ENCODE measurements around the gene SLX4IP.

The SLX4IP gene

DNA sequence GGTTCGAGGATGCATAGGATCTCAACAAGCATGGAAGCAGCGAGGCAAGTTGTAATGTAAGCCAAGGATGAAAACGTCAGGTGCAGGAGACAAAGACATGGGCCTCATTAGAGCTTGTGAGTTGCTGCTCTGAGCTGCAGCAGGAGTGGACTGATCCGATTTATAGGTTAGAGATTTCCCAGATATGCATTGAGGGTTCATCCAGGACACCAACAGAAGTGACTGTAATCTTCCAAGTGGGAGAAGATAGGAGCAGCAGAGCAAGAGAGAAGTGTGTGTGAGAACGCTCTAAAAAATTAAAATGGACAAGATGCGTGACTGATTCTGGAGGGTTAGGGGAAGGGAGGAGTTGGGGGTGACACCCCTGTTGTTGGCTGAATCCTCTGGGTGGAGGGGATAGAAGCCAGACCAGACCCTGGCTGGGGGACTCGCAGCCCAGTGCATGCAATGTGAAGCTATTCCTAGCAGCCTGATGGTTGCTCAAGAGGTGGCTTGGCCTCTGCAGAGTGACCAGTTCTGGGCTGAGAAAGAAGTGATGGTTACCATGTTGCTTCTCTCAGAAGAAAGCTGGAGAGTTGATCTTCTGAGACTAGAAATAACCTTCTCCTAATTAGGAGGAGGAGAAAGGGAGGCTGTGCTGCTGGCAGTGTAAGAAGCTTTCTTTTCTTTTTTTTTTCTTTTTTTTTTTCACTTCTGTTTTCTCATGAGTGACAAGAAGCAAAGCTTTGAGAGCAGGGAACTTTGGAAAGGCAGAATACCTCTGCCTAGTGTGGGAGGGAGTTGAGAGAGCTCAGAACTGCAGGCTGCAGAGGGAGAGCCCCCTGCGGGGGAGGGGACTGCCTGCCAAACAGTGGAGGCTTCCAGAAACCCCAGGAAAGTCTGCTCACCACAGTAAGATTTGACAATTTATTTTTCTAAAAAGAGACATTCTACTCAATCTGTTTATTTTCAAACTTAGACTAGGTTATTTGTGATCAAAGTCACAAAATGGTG lies 116.9 kb downstream of the SLX4IP start:
- DNase-seq: no peak

DNA sequence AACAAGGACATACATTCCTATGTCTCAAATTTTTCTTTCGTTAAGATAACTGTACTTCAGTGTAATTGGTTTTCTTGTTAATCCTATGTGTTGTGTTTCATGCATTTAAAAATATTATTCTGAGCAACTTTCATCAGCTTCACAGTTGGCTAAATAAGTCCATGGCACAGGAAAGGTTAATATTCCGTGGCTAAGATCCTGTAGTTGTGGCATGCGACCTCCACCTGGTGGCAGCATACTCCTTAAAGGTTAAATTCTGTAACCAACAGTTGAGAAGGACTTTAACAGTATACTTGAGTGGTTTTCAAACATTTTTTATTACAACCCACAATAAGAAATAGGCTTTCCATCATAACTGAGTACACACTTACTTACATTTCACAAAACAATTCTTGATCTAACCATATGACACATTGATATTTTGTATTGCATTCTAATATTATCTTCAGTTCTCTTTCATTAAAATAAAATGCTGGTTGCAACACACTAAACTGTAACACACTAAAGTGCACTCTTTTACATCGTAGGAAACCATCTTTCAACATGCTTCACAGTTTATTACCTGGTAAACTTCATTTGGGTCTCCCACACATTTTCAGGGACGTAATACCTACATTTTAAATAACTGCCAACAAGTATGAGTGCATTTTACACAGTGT lies 118.3 kb downstream of the SLX4IP start:
- DNase-seq: peak in 2 of 14 donors; percentile 10 to 12

DNA sequence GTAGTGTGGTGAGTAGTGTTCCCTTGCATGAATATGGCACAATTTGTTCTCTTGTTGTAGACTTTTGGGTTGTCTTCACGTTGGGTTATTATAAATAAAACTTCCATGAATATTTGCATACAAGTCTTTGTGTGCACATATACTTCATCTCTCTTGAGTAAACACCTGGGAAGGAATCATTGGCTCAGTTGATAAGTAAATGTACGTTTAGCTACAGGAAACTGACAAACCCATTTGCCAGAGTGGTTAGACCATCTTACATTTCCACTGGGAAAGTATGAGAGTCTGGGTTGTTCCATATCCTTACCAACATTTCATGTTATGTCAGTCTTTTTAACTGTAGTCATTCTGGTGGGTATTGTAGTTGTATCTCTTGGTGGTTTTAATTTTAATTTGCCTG lies 119.2 kb downstream of the SLX4IP start:
- no peak for DNase-seq

DNA sequence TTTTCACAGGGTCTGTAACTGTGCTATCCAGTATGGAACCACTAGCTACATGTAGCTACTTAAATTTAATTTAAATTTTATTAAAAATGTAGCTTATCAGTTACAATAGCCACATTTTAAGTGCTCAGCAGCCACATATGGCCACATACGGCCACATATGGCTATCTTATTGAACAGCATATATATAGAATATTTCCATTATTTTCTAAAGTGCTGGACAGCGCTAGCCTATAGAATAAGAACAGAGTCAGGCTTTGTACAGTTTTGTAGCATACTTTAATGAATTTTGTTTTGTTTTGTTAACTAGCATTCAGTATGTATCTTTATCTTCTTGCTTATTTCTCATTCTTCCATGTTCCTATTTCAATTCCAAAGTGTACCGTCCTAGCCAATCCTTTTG lies 120.3 kb downstream of the SLX4IP start:
- DNase-seq: no peak

DNA sequence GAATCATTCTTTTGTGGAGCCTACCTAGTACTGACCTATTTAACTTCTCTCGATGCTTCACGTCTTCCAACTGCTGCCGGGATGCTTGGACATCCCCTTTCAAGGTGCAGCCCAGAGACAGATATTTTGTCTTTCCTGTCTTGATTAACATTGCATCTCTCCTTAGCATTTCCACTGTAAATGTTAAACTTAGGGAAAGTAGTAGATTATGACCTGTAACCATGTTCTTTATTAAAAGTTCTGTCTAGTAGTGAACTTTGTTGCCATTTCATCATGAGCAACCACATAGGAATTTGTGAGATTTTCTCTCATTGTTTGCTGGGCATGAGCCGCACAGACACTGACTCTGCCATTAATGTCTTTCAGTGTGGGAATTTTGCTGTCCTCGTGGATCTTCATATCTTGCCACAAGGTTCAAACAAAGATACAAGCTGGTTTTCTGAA lies 120.8 kb downstream of the SLX4IP start:
- no peak for DNase-seq

DNA sequence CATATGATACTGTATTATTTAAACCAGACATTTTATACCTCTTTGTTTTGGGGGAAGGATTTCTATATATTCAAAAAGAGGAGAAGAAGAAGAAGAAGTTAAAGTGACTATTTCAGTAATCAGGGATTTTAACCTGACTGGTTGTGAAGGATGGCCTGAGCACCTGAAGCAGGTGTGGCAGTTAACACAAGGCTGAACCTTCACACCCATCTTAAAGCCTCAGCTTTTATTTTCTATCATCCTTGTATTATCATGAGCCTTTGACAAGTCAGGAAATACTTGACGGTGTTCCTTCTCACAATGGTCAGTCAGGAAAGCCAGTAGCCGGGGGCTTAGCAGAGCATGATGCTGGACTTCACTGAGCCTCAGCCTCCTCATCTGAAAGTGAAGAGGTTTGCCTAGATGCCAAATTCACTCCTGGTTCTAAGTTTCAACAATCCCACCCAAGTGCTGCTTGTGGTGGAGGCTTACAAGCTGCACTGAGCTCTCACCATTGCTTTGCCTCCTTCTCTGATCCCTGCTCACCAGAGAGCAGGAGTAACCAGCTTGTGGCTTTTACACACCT lies 121.5 kb downstream of the SLX4IP start:
- DNase-seq: no peak

DNA sequence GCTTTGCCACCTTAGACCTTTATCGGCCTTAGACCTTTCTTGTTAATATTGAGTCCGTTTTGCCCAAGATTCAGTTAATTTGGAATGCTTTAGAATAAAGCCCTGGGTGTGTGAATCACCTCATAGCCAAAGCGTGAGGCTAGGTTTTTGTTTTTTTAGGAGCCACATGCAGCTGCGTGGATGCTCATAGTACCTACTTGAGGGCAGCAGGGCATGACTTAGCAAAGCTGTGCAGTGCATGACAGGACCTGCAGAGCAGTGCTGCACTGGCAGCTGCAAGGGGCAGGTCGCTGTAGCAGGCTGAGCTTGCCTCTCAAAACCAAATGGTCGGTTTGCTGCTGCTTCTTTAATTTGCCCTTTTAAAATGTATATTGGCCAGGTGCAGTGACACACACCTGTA lies 122.6 kb downstream of the SLX4IP start:
- DNase-seq: no peak

DNA sequence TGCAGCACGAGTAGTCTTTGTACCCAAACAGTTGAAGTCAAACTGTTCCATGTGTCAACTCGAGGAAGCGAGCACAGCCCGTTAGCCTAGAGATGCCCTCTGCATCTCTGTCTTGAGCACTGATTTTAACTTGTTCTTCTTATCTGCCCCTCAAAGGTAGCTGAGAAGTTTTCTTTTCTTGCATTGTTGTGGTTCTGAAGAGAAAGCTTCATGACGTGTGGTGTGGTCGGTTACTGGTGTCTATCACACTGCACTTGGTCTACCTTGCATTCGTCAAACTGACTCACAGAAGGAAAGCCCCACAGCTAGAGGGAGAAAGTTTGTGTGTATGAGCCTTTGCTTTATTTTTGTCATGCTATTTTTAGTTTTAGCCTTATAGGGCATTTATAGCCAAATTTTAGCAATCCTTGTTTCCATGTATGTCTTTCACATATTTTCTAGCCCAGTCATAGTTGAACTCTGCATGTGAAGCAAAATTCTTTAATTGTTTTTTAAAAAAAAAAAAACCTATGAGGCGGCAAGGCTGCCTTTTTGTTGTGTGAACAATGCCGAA lies 123.6 kb downstream of the SLX4IP start:
- no peak for DNase-seq

DNA sequence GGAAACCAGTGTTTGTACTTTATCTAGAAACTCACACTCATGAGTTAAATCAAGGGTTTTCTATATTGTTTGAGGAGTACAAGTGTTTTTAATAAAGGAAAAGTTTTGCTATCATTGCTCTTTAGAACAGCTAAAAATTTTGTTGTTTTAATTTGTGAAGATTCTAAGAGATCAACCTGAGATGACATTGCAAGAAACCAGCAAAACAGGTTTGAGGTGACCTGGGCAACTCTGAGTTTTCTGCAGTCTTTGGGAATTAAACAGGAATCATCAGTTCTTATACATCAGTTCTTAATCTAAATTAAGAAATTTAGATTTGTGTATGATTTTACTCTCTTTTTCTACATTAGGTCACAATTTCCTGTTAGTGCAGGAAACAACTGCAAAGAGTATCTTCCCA lies 124.2 kb downstream of the SLX4IP start:
- DNase-seq: no peak

DNA sequence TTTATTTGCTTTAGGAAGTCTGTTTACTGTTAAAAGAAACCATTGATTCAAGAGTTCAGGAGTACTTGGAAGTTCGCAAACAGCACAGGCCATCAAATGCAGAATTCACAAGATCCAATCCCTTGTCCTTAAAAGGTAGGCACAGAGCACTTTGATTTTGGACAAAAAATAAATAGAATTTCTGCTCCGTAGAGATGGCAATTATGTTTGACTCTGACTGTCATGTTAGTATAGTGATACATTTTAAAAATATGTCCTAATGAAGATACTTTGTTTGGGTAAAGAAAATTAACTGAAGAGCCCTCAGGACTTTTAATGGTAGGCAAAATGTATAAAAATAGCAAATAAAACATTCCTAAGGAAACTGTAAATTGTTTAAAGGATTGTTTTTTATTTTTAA lies 125.6 kb downstream of the SLX4IP start:
- no peak for DNase-seq

DNA sequence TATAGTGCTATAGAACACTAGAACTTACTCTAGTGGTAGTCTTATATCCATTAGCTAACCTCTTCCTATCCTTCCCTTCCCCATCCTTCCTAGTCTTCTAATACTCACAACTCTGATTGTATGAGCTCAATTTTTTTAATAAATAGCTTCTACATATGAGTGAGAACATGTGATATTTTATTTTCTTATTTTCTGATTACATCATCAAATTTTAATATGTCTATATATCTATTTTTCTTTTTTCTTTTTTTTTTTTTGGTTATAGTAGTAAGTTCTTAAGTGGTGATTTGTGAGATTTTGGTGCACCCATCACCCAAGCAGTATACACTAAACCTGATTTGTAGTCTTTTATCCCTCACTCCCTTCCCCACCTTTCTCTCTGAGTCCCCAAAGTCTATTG lies 126.2 kb downstream of the SLX4IP start:
- DNase-seq: no peak

DNA sequence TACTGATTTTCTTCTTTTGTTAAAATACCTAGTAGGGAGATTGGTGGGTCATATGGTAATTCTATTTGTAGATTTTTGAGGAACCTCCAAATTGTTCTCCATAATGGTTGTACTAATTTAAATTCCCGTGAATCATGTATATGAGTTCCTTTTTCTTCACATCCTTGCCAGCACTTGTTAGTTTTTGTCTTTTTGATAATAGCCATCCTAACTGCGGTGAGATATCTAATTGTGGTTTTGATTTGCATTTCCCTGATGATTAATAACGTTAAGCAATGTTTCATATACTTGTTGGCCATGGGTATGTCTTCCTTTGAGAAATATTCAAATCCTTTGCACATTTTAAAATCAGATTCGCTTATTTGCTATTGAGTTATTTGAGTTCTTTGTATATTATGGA lies 127.8 kb downstream of the SLX4IP start:
- no peak for DNase-seq

DNA sequence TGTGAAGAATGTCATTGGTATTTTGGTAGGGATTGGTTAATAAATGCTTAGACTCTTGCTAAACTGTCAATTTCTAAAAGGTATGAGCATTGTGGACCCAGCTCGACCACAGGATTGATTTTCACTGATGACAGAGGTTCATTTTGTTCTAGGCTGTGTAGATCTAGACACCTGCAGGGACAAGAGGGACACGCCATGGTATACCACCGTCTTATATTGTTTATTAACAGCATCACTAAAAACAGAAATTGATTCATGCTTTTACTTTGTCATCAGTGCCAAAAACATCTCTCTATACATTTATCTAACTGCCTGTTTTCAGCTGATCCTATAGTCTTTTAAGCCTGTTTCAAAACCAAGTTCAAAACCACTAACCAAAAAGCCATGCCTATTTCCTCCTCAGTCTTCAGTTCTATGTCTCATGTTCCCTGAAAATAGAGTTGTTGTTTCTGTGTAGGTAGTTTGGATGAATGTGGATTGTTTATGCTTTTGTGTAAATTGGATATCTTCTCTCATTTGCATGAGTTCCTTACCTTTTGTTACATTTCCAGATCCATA lies 128.9 kb downstream of the SLX4IP start:
- no peak for DNase-seq

DNA sequence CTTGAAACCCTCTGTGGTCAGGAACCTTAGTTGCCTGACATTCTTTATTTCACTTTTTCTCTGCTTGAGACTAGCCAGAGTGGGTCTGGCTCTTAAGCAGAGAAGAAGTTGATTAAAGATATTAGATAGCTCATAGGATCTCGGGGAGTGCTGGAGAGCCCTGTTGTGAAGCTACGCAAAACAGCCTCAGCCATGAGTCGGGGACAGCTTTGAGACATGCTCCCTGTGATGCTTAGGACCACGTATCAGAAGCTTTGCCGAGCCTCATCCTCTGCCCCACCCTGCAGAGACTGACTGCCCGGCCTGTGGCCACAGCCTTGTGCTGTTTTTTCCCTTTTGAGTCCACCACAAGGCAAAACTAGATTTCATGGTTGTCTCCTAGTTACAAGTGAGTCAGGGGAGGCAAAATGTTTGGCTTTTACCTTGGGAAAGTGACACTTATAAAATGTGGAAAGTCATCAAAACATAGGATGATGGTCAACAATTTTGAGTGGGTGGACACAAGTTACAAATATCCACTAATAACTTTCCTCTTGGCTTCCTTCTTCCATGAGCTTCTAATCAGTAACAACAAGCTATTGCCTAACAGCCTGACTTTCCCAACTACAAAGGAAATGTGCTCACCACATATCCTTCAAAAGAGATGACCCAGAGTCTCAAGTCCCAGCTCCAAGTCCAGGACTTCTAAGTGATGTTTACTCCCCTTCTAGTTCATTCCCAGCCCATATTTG lies 130.3 kb downstream of the SLX4IP start:
- no peak for DNase-seq

DNA sequence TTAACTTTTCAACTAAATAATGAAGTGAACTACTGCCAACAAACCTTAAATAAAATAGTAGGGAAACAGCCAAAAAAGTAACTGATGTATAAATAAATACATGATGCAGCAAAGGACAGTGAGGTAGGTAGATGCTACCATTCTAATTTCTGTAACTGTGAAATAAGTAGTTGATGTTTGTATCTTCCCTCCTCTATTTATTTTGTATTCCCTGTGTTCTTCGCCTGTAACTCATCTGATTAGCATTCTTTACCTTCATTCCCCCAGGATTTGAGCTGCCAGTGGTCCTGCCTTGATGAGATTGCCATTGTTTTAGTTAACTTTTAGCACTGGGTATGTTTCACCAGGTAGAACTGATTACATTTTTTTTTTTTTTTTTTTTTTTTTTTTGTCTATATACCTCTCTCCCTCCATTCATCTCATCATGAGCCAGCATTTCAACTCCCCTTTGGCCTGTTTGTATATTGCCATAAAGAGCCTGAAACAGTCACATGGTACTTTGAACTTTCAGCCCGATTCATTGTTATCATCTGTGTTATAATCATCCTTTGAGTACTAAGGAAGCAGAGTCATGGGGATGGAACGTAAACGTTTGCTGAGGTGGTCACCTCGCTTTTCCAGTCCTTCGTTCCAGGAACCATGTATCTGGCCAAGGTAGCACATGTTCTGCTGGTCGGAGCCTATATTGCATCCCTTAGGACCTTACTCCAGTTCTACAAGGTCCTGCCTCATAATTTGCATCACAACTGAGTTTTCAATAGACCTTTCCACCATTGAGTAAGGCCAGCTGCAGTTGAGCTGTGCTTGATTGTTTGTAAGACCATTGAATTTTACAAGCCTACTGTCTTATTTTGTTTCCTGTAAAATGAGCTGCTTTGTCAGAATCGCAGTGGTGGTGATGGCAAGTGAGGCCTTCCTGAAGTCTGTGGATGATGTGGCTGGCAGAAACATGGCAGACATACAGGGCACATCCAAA lies 131.1 kb downstream of the SLX4IP start:
- no peak for DNase-seq

DNA sequence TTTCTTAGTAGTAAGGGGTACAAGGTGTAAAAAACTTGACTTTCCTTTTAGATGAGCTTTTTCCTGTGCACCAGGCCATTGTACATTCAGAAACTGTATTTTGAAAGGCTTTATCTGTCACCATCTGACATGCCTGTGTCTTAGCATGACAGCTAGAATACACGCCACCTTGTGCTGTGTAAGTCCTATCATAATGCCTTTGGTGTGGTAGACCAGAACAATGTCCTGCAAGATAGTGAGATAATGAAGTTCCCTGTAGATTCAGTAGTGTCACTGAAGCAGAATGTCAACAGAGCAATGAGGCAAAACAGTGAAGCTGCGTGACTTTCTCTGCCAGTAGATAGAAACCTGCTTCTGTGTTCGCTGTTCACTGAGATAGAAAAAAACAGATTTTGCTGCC lies 132.9 kb downstream of the SLX4IP start:
- no peak for DNase-seq

DNA sequence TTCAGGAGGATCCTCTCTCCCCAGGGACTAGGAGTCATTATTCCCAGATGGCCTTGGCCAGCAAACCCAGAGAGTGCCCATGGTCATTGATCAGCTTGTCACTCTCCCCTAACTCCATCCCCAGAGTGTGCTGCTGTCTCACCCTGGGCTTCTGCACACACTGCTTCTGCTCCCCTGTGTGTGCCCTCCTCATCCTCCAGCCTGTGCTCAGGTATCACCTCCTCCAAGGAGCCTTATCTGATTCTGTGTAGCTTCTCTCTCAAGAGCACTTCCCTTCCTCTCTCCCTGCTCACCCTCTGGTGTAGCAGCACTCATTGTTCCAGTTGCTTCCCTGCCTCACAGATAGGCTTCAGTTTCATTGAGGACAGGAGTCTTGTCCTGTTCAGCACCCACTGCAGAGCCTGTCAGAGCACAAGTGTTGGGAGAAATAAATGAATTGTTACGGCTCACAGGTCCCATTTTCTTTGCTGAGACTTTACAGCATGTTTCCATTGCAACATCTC lies 136.3 kb downstream of the SLX4IP start:
- no peak for DNase-seq

DNA sequence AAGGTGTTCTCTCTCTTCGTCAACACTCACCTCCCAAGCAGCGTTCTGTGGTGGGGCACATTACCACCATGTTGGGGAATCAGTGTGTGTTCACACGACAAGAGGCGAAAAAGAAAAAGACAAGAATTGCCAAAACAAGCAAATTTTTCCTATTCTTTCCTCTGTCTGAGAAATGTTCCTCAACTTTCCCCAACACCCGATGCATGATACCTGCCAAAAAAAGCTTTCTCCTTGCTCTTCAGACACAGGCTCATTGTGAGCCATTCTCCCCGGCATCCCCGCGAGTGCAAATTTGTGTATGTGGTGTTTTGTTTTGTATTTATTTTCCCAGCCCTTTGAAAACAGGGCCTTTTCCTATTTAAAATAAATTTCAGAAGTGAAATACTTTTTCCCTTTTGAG lies 137.7 kb downstream of the SLX4IP start:
- no peak for DNase-seq

DNA sequence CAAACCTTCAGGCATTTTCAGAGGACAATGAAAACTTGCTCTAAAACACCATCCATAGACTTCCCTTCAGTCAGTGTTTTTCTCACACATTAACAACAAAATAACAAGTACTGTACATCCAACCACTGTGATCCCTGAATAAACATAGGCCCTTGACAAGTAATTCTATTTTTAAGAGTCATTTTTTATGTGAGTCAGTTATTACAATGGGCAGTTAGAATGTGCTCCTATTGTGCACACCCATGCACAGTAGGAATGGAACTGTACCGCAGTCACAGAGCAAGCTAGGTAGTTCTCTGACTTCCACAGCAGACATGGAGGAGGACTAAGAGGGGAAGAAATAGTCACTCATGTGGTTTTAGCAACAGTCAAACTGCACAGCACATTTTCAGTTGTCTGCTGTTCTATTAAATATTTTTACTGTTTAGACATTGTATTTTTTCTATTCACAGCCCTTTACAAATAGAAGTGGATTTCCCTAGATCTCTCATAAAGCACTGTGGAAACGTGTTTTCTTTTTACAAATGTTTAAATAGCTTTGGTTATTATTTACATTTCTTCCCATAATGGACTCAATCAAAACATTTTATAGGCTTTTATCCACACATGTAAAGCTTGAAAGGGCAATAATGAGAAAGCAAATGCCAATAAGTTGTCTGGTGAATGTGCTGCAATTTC lies 138.3 kb downstream of the SLX4IP start:
- no peak for DNase-seq

DNA sequence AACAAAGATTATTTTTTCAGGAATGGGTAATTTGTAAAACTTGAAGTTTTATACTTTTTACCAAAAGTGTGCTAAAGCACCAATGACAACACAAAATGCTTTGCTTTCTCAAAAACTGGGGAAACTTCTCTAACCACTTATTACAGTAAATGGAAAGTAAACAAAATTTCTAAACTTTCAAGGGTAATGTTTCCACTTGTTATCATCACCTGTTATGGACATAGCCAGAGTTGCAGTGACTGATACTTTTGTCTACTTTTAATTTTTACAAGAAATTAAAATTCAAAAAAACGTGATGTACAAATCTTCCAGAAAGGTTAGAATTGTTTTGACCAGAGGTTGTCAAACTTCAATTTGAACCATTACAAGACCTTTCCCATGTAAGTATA lies 138.8 kb downstream of the SLX4IP start:
- no peak for DNase-seq

Data from C1 segment of cervical spinal cord (tissue), 14 donors.